HG03558 (cell line): ENCODE data around the gene SMYD3.
"Not testable (repeated sequence)": the region's sequence is repeated elsewhere in the genome, so short reads cannot be mapped to it uniquely, and the experiment has no call there.

Experiments used
- ATAC-seq: cut with Tn5 transposase; IDR thresholded peaks from one replicate; pipeline ENCODE4 v1.9.1; 2021; ENCODE audit warnings: moderate number of reproducible peaks; ENCODE audit not compliant: unreplicated experiment; ENCODE audit errors: extremely low read depth

Gene SMYD3

DNA sequence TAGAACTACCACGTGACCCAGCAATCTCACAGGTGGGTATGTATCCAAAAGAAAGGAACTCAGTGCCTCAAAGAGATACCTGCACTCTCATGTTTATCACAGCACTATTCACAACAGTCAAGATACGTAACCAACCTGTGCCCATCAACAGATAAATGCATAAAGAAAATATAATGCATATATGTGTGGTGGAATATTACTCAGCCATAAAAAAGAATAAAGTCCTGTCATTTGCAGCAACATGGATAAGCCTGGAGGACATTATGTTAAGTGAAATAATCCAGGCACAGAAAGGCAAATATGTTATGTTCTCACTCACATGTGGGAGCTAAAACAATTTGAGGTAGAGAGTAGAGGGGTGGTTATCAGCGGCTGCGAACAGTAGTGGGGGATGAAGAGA, 413.8 kb downstream of the SMYD3 start:
- no peak for ATAC-seq

DNA sequence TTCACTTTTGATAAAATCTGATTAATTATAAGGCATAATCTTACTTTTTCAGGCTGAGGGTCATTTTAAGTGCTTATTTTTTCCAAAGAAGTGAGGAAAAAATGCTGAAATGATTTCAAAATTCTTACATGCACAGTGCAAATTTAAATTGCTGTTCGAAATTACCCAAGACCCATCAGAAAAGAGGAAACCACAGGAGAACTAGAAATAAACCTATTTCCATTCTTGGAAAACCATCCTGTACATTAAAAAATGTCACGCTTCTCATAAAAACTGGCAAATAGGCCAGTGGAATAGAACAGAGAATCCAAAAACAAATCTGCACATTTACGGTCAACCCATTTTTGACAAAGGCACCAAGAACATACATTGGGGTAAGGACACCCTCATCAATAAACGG, 414.9 kb downstream of the SMYD3 start:
- no peak for ATAC-seq

DNA sequence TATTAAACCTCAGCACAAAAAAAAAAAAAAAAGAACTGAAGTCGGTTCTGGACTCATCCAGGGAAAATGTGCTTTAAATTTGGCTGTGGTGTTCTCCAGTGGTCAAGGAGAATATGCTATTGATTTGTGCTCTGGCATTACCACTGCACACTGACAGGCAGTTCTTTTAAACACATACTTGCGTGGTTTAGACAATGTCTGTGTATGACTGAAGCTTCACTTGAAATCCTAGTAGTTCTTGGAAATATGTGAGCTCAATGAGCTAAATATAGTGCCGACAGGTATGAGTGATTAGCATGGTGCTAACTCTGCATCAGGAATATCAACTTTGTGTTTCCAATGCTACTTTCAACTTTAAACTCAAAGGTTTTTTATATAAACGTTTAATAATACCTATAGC, 415.6 kb downstream of the SMYD3 start:
- ATAC-seq: no peak

DNA sequence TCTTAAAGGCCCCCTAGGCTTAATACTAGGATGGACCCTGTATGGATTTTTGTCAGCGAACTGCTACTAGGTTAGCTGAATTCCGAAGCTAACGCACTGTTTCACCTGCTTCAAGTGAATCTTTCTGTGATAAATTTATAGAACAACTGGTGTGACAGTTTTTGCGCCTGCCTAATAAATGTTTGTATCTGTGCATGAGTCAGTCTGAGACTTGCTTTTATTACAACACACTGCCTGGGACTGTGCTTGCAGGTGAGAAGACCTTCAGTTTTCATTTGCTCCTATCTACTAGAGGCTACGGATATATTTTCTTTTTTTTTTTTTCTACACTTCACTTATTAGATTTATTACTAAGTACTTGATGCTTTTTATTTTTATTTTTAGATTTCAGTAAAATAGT, 420.9 kb downstream of the SMYD3 start:
- no peak for ATAC-seq

DNA sequence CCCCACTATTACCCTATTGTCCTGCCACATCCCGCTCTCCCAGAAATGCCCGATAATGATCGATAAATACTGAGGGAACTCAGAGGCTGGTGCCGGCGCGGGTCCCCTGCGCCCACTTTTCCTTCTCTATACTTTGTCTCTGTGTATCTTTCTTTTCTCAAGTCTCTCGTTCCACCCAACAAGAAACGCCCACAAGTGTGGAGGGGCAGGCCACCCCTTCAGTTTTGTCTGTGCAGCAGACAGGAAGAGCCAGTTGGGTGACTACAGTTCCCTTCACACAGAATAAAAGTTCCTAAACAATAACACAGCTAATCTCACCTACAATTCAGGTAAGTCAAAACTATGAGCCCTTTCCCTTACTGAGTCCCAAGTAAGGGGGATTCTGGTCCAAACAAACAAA, 423.7 kb downstream of the SMYD3 start:
- no peak for ATAC-seq

DNA sequence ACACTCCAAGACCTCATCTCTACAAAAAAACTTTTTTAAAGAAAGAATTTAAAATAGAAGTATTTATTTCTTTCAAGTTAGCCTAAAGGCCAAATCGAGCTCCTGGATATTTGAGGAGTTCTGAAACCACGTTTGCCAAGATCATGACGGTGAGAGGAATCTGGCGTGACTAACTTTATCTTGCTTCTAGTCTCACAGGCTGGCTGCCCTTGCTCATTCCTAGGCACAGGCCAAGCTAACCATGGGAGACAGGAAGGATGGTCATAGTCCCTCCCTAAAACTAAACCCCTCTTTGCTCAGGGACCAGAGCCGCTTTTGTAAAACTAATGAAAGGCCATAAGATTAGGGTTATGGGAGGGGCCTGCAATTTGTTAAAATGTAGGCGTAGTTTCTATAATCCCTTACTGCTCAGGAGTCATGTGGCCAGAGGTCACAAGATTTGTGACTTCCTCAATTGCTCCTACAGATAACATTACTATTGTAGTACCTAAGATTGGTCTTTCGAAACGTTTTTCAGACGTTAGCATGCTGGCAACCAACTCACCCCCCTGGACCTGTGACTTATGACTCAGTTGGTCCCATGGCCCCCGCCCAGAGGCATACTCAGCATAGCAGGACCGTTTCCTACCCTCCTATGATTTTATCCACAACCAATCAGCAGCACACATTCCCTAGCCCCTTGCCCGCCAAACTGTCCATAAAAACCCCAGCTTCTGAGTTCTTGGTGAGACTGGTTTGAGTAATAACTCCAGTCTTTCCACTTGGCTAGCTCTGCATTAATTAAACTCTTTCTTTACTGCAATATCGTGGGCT, 425.0 kb downstream of the SMYD3 start:
- no peak for ATAC-seq

DNA sequence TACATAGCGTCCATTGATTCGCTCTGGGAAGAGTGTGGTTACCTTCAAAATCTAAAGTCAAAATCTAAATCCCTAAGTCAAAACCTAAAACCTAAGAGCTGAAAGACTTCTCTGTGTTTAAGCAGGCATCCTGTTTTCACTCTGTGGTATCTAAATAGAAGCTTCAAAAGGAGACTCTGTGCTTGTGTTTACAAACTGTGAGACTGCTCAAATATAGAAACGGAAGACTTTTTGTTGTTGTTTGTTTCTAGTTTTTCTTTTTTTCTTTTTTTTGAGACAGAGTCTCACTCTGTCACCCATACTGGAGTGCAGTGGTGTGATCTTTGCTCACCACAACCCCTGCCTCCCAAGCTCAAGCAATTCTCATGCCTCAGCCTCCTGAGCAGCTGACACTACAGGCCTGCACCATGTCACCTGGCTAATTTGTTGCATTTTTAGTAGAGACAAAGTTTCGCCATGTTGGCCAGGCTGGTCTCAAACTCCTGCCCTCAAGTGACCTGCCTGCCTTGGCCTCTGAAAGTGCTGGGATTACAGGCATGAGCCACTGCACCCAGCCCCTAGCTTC, 425.9 kb downstream of the SMYD3 start:
- ATAC-seq: no peak

DNA sequence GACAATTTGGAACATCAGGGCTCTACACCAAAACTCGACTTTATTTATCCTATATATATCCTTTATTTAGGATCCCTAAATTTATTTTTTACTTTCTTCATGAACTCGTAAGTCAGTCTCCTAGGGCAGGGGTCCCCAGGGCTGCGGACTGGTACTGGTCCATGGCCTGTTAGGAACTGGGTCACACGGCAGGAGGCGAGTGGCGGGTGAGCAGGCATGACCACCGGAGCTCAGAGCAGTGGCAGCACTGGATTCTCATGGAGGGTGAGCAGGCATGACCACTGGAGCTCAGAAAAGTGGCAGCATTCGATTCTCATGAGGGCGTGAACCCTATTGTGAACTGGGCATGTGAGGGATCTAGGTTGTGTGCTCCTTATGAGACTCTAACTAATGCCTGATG, 427.0 kb downstream of the SMYD3 start:
- ATAC-seq: no peak

DNA sequence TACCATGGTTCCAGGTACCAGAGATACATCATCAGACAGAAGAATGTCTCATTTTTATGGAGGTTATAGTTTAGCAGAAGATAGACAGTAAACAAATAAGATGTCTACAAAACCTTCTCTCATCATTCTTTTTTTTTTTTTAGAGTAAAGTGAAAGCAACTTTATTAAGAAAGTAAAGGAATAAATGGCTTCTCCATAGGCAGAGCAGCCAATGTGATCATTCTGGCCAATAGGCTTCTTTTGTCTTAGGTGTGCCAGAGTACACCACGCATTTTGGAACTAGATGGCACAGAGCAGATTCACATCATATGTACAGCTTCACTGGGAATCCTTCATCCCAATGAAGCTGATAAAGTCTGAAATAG, 428.2 kb downstream of the SMYD3 start:
- no peak for ATAC-seq

DNA sequence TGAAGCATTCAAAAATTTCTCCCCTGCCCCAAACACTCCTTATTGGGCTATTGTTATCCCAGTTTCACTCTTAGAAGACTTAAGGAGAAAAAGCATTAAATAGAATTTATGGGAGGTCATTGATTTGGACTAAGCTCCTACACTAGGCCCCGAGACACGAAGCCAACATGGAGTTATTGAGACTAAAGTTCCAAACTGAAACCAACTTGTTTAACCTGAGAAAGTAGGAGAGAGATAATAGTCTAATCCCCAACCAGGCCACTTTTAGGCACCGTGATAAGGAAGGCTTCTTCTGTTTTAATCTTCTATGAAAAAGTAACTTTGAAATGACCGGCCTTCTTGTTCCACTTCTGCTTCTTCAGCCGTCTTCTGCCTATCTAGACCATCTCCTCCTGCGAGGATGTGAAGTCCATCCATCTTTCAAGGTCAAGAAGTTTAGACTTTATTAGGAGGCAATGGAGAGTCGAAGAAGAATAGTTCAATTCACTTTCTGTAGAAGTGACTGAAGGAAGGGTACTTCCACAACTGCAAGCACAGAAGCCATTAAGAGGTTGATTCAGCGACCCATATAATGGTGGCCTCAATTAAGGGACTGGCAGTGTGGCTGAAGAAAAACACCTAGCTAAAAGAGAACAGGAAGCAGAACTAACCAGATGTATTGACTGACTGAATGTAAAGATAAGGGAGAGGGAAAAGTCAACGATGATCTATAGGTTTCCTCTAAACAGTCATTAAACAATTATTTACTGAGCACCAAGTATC, 428.8 kb downstream of the SMYD3 start:
- no peak for ATAC-seq

DNA sequence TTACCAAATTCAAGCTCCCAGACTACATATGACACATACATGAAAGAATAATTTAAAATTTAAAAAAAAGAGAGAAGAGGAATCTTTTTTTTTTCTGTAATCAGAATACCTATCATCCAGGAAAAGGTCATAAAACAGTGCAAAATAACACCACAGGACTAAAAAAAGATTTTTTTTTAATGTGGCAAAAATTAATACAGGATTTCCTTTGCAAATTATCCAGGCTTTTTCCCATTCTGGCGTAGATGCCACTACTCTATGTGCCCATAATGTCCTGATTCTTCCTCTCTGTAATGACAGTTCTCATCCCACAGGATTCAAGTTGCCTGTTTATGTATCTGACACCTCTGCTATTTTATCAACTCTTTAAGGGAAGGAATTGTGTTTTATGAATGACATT, 429.6 kb downstream of the SMYD3 start:
- ATAC-seq: no peak

DNA sequence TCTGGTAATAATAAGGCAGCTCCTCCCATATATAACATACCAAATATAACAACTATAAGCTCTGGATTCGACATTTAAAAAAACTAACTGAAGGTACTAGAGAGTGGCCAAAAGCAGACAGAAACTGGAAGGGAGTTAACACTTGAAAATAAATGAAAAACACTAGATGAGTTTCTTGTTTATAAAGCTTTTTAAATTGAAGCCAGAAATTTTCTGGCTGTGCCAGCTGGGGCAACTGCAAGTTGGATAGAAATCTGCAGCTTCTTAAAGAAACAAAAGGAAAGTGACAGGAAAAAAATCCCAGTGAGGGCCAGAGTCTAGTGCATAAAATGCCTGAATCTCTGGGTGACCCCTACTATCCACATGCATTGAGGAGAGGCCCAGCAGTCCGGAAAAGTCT, 432.7 kb downstream of the SMYD3 start:
- no peak for ATAC-seq

DNA sequence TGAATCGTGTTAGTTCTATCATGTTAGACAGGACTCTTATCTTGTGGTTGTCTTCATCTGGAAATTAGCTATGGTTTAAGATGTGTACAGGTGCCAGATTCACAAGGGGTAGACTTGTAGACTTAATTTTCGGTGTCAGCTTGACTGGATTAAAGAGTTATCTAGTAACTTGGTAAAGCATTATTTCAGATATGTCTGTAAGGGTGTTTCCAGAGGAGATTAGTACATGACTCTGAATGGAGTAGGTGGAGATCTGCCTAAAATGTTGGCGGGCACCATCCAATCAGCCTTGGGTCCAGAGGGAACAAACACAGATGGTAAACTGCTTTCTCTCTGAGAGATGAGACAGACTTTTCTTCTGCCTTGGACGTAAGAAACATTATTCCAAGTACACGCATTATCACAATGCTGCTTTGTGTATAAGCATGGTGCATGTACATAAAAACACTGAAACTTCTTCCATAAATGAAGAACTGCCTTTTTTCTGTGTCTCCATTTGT, 434.6 kb downstream of the SMYD3 start:
- ATAC-seq: no peak

DNA sequence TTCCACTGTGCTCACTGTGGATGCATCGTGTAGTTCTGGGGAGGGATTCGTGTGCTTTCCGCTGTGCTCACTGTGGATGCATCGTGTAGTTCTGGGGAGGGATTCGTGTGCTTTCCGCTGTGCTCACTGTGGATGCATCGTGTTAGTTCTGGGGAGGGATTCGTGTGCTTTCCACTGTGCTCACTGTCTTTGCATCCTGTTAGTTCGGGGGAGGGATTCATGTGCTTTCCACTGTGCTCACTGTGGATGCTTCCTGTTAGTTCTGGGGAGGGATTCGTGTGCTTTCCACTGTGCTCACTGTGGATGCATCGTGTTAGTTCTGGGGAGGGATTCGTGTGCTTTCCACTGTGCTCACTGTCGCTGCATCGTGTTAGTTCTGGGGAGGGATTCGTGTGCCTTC, 435.1 kb downstream of the SMYD3 start:
- ATAC-seq: not testable (repeated sequence)

DNA sequence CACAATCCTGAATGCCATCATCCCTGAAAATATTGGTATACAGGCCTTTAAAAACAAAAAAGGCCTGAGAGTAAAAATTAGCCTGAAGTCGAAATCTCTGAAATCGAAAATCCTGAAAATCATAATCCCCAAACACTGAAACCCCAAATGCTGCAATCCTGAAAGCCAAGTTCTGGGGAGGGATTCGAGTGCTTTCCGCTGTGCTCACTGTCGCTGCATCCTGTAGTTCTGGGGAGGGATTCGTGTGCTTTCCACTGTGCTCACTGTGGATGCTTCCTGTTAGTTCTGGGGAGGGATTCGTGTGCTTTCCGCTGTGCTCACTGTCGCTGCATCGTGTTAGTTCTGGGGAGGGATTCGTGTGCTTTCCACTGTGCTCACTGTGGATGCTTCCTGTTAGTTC, 435.5 kb downstream of the SMYD3 start:
- not testable (repeated sequence) for ATAC-seq

DNA sequence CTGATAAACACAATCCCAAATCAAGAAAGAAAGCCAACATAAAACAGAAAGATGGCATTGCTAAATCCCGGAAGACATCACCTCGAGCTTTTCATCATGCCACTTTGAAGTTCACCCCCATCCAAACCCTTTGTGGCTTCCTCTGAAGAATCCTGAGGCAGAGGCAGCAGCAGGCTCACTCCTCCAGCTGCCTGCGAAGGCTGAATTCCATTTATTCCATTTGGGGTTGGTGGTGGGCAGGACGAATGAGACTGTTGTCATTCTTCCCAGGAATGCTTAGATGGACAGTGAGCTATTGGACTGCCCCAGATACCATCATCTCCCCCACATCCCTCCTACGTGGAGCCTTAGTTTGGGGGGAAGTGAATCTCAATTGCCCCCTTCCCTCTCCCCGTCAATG, 437.5 kb downstream of the SMYD3 start:
- ATAC-seq: no peak

DNA sequence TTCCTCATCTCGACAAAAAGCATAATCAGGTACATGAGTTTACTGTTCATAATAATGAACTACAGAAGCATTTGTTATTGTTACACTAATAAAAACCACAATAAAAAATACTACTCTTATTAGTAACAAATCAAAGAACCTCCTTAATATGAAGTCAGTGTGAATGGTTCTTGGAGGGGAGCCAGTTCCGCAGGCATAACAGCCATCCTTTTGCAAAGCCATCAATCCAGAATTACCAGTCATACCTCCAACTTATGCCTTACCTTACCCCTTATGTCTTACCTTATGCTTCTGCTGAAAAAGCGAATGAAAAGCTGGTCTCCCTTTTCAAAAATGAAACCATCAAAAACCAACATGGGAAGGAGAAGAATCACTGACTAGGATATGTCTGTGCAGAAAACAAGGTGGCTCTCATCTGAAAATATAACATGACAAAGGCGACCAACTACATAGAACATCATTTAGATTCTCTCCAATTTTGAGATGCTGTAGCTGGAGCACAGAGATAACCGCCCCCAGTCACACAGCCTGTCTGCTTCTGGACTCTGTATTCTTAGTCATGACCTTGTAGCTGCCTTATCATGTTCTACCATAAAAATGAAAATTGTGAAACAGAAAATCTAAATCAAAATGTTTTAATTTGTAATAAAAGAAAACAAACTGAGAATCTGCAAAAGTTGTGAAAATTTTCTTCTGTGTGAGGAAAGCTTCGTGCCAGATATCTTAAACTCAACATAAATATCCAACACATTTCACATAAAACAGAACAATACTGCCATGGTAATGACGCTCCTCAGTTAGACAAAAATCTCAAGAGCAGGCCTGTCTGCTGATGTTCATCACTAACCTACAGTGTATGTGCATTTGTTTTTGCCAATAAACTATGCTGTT, 438.2 kb downstream of the SMYD3 start:
- no peak for ATAC-seq

DNA sequence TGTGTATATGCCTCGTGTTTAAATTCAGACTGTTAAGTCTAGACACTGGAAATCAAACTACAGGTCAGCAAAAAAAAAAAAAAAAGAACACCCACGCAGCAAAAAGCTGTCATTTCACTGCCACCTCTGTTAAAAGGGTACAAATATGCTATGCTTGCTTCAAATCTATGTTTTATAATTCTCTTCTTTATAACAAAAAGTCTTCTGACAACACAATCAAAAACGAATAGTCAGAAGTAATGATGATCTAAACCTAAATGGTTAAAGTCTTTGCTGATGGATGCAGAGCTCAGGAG, 438.9 kb downstream of the SMYD3 start:
- ATAC-seq: no peak

DNA sequence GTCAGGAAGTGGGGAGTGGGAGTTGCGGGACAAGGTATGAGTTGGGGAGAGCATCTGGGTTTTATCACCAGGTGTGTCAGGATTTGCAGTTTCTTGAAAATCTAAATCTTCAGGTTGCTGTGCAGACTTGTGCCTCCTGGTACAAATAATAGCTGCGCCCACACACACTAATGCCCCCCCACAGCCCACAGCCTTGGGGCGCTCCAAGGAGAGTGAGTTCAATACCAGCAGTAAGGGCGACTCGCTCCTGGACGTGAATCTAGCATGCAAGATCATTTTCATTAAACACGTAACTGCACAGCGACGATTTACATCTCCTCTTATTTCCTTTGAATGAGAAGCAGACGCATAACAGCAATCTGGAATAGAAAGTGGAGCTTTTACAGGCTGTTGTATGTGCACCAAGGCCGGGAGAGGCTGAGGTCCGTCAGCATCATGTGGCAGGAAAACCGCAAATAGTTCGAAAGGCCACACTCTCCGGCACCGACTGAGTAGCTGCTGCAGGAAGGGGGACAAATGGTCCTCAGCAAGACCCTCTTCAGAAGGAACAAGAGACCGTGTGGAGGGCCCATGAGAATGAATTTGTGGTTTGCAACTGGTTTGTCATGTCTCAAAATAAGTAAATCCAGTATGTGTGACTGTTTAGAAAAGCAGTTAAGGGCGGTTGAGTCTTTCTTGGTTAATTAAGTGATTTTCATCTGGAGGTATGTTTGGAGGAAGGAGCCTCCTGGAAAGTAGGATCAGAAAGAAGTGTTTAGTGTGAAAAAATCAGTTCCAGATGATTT, 439.5 kb downstream of the SMYD3 start:
- no peak for ATAC-seq

DNA sequence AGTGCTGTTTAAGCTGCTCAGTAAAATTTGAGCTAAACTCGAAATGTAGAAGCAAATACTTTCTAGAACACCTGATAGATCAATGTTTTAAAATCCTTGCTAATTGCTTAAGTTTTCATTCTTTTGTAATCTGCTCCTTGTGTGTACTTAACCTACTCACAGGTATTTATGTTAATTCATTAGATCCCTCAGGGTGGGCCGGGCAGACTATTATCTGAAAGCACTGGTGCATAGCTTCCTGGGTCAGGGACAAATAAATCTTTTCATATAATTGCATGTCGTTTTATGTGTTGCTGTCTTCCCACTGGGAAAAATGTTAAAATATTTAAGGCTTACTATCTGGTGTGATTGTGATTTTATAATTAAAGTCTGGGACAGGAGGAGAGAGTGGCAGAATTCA, 440.5 kb downstream of the SMYD3 start:
- no peak for ATAC-seq
